ENCODE measurements around the gene VCY1B. TPM values are rescaled to one million over a fixed set of nuclear protein-coding genes. Genes with fewer than 3 reads are reported as not detected.

VCY1B gene
- total RNA-seq: not detected in 2 replicates

GRCh38 chrY:14055927-14056326 lies at the start of gene VCY1B:
VCY1B (plus strand) TSS chrY:14056227; CDS start chrY:14056290, 63 bp downstream.

Other genes starting within 250 kb of the VCY1B start
- gene VCY, start 69.8 kb upstream of the VCY1B start, total RNA-seq: not detected in 2 replicates

Data from subcutaneous preadipocyte (primary cell).